Measurements from ENCODE around the gene SLC19A1.

The SLC19A1 gene

DNA sequence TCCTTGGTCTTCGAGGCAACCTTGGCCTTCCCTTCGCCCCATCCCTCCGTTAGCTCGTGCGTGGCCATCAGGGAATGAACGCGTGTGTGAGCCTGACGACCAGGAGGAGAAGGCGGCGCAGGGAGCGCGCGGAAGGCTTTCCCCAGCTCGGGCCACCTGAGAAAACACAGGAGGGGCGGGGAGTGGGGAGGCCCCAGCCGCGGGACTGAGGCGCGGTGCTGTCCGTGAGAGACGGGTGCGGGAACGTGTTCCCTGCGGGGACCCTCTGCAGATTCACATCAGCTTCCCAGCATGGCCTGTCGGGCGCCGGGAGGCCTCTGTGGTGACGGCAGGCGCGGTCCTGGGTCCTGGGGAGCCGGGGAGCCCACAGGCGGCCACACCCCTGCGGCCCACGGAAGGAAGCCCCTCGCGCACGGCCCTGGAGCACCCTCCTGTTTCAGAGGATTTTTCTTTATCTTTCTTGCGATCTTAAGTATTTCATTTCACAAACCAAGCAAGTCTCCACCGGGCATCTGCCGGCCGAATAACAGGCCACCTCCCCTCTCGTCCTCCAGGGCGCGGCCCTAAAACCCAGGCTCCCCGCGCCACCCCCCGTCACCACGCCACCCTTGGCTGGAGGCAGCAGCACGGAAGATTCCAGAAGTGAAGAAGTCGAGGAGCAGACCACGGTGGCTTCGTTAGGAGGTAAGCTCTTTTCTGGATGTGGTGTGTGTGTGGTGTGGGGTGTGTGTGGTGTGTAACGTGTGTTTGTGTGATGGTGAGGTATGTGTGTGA is 66.3 kb downstream of the SLC19A1 start:
- no peak for DNase-seq
- TF ChIP-seq, protein P1, sequence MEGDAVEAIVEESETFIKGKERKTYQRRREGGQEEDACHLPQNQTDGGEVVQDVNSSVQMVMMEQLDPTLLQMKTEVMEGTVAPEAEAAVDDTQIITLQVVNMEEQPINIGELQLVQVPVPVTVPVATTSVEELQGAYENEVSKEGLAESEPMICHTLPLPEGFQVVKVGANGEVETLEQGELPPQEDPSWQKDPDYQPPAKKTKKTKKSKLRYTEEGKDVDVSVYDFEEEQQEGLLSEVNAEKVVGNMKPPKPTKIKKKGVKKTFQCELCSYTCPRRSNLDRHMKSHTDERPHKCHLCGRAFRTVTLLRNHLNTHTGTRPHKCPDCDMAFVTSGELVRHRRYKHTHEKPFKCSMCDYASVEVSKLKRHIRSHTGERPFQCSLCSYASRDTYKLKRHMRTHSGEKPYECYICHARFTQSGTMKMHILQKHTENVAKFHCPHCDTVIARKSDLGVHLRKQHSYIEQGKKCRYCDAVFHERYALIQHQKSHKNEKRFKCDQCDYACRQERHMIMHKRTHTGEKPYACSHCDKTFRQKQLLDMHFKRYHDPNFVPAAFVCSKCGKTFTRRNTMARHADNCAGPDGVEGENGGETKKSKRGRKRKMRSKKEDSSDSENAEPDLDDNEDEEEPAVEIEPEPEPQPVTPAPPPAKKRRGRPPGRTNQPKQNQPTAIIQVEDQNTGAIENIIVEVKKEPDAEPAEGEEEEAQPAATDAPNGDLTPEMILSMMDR (IDR thresholded peaks at IDR 0.05): no peak
- Mint-ChIP-seq H3K4me1 (peaks cover 44% of the 10 kb centered on the region), H3K9me3 (no peaks in the 10 kb centered on the region), H3K4me3 (no peak overlapping the region), H3K27ac (no peak overlapping the region), H3K27me3 (ENCODE audit: low read depth, poor library complexity) (no peaks in the 10 kb centered on the region), H3K36me3 (ENCODE audit: low read depth) (peaks cover 29% of the 10 kb centered on the region)

DNA sequence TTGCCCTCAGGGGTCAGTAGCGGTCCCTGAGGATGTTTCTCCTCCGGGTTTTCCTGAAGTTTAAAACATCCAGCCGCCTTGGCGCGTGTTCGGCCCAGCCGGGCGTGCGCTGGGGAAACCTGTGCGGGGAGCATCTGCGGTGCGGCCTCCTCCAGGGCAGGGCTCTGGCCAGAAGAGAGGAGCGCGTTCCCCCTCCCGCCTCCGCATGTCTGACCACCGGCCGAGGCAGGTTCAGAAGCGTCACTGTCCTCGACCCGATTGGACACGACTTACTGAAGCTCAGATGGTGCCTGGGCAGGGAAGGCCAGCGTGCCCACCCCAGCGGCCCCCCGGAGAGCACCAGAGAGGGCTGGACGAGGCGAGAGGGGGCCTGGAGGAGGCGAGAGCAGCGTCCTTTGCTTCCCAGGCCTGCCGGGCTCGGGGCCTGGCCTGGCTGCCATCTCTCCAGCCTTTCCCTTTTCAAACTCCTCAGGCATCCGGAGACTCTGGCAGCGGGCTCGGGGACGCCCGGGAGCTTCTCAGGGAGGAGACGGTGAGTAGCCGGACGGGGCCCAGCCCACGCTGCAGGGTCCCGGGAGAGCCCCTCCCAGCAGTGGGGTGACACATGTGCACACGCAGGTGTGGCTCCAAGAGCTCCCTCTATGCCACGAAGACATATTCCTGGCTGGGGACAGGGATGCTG is 67.1 kb downstream of the SLC19A1 start:
- Mint-ChIP-seq H3K36me3 (ENCODE audit: low read depth) (peaks cover 29% of the 10 kb centered on the region), H3K4me3 (no peak overlapping the region), H3K27ac (no peak overlapping the region), H3K9me3 (no peaks in the 10 kb centered on the region), H3K27me3 (ENCODE audit: low read depth, poor library complexity) (no peaks in the 10 kb centered on the region), H3K4me1 (peaks cover 52% of the 10 kb centered on the region)
- TF ChIP-seq, protein P1 (IDR thresholded peaks at IDR 0.05): no peak
- DNase-seq: no peak

DNA sequence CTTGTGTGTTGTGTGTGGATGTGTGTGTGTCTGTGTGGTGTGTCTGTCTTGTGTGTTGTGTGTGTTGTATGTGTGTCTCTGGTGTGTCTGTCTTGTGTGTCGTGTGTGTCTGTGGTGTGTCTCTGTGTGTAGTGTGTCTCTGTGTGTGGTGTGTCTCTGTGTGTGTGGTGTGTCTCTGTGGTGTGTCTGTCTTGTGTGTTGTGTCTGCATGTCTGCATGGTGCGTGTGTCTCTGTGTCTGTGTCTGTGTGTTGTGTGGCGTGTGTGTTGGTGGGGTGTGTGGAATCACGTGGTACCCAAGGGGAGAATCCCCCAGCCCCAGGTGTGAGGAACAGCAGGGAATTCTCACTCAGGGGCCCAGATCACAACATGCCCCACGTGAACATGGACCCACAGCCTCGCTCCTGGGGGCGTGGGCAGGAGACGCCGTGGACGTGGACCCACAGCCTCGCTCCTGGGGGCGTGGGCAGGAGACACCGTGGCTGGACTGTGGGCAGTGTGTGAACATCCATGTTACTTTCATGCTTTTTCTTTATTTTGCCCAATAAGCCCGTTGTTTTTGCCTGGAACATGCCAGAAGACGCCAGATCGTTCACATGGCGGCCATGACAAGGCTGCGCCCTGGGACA is 67.8 kb downstream of the SLC19A1 start:
- Mint-ChIP-seq H3K4me3 (no peak overlapping the region), H3K27me3 (ENCODE audit: low read depth, poor library complexity) (no peaks in the 10 kb centered on the region), H3K4me1 (peaks cover 58% of the 10 kb centered on the region), H3K27ac (peak overlapping the region; percentile 12), H3K36me3 (ENCODE audit: low read depth) (peaks cover 27% of the 10 kb centered on the region), H3K9me3 (no peaks in the 10 kb centered on the region)
- DNase-seq: no peak
- TF ChIP-seq, protein P1 (IDR thresholded peaks at IDR 0.05): no peak

DNA sequence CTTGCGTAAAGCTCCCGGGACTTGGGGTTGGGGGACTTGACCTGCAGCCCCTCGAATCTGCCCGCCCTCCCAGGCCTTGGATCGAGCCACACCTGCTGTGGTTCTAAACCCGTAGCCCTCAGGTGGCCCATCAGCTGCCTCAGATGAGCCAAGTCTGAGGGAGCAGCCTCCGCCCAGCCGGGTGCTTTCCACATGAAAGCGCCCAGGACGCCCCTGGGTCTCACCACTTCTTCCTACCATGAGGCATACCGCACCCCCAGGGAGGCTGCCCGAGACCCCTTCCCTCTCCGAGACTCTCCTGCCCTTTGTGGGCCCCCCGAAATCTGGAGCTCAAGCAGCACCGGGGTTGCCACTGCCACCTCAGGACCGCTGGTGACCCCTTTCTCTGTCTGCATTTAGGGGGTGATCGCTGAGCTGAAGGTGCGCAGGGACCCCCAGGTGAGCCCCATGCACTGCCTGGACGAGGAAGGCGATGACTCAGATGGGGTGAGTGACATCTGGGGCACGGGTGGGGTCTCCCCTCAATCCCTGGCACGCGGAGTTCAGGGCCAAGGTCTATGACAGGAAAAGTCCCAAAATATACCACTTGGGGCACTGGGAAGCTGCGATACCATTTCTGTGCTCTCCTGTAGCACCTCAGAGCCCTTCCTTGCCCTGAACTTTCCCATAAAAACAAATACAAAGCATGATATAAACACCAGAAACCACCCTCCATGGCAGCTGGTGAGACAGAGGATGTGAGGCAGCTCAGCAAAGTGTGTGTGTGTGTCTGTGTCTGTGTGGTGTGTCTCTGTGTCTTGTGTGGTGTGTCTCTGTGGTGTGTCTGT is 68.5 kb downstream of the SLC19A1 start:
- Mint-ChIP-seq H3K4me3 (no peak overlapping the region), H3K36me3 (ENCODE audit: low read depth) (peaks cover 22% of the 10 kb centered on the region), H3K27ac (peak overlapping the region; percentile 12), H3K27me3 (ENCODE audit: low read depth, poor library complexity) (no peaks in the 10 kb centered on the region), H3K4me1 (peaks cover 57% of the 10 kb centered on the region), H3K9me3 (no peaks in the 10 kb centered on the region)
- no peak for DNase-seq
- TF ChIP-seq, protein P1 (IDR thresholded peaks at IDR 0.05): no peak

DNA sequence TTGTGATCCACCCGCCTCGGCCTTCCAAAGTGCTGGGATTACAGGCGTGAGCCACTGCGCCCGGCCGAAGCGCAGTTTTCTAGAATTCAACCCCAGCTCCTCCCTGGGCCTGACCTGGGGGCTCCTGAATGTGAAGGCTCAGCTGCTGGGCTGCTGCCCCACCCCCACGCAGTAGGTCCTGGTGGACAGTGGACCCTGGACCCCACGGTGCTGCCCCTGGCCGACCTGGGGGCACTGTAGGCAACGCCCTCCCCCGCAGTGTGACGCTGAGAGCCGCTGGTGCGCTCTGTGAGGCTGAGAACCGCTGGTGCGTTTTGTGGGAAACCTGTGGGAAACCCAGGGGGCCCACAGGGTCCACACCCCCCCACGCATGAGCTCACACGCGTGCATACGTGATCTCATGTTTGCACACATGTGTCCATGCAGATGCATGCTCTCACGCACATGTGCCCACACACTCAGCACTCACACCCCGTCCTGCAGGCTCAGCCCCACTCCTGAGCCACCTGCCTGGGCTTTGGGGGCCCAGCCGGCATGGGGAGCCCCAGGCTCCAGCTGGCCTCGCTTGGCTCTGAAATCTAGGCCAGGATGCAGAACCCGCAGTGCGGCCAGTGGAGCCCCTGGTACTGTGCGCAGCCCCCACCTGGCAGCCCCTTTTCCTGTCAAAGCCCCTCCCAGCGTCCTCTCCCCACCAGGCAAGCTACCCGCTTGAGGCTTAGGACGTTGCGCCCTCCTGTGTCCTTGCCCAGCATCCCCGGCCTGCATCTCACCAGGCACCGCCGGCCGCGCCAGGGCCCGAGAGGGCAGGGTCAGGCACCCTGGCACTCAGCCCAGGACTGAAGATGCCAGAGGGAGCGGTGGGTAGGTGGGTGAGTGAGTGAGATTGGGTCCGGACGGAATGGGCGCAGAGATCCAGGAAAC is 69.5 kb downstream of the SLC19A1 start:
- DNase-seq: no peak
- H3K36me3 Mint-ChIP-seq (ENCODE audit: low read depth): peaks cover 15% of the 10 kb centered on the region
- H3K27me3 Mint-ChIP-seq (ENCODE audit: low read depth, poor library complexity): no peaks in the 10 kb centered on the region
- H3K4me1 Mint-ChIP-seq: peaks cover 48% of the 10 kb centered on the region
- no peak overlapping the region for H3K4me3 Mint-ChIP-seq
- TF ChIP-seq, protein P1 (IDR thresholded peaks at IDR 0.05): no peak
- no peak overlapping the region for H3K27ac Mint-ChIP-seq
- H3K9me3 Mint-ChIP-seq: no peaks in the 10 kb centered on the region

All from nephron progenitor cell (in vitro differentiated cells).